WTC11 (cell line): ENCODE data around the gene SVBP.

Experiments
- ELF4 ChIP-seq: sonication (generic); formaldehyde crosslinking; IDR thresholded peaks from 2 replicates; pipeline ENCODE4 v1.8.1; 2022; ENCODE audit warnings: low read depth, mild to moderate bottlenecking, moderate library complexity, missing genetic modification reagents
- ZBTB21 ChIP-seq: sonication (generic); formaldehyde crosslinking; IDR thresholded peaks from 2 replicates; pipeline ENCODE4 v1.8.1; 2023; ENCODE audit warnings: mild to moderate bottlenecking, missing genetic modification reagents, borderline replicate concordance
- TF ChIP-seq, protein P1 (sequence below): fragments of 200-600 bp; IDR thresholded peaks from 2 replicates; pipeline ENCODE4 v1.8.0; 2022; ENCODE audit warnings: antibody characterized with exemption

DNA sequence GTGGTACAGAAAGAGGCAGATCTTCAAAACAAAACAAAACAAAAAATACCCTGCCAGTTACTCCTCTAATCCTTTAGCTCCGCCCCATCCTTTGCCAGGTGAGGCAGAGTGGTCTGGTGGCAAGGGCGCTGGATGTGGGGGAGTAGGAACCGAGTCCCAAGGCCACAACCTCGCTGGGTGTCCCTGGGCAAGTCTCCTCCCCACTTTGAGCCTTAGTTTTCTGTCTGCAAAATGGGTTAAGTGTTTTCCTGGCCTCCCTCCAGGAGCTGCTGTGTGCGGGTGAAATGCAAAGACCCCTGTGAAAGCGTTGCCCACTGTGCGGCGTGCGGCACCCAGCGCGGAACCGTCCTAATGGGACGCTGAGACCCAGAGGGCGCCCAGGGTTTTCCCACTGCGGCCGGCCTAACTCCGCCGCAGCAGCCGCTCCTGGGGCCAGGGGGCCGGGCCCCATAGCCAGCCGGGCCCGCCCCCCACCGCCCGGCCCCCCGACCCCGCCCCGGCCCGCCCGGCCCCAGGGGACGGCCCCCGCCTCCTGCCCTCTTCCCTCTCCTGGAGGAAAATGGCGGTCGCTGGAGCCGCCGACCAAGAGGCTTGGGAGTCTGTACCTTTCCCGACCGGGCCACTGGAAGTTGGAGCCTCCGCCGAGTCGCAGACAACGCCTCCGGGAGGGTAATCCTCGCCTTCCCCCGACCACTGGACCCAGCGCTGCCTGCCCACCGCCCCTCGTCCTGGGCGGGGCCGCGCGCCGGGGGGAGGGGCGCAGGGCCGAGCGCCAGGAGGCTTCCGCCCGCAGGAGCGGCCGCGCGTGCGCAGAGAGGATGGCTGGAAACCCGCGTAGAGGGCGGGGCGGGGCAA lies at the start of gene SVBP, which contains the start of gene ERMAP:
- TF ChIP-seq ZBTB21 (CRISPR knock-in tag) (no peak), ELF4 (CRISPR knock-in tag) (no peak)
- TF ChIP-seq, protein P1, sequence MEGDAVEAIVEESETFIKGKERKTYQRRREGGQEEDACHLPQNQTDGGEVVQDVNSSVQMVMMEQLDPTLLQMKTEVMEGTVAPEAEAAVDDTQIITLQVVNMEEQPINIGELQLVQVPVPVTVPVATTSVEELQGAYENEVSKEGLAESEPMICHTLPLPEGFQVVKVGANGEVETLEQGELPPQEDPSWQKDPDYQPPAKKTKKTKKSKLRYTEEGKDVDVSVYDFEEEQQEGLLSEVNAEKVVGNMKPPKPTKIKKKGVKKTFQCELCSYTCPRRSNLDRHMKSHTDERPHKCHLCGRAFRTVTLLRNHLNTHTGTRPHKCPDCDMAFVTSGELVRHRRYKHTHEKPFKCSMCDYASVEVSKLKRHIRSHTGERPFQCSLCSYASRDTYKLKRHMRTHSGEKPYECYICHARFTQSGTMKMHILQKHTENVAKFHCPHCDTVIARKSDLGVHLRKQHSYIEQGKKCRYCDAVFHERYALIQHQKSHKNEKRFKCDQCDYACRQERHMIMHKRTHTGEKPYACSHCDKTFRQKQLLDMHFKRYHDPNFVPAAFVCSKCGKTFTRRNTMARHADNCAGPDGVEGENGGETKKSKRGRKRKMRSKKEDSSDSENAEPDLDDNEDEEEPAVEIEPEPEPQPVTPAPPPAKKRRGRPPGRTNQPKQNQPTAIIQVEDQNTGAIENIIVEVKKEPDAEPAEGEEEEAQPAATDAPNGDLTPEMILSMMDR, result no peak
